GM06990 (cell line): ENCODE measurements around the gene SMCHD1.

Experiments
- DNase-seq: peaks from one replicate; pipeline ENCODE4 v3.0.0-alpha.2; 2011; ENCODE audit not compliant: insufficient read length; ENCODE audit errors: extremely low read depth
- H3K27me3 ChIP-seq: replicated peaks from 2 replicates; pipeline ENCODE4 v1.6.0; 2011; ENCODE audit warnings: low read length; ENCODE audit not compliant: control insufficient read depth, insufficient read depth
- H3K36me3 ChIP-seq: 2 replicates; pipeline ENCODE4 v1.5.1; 2011; ENCODE audit warnings: low read length; ENCODE audit not compliant: control insufficient read depth, insufficient read depth
- H3K4me3 ChIP-seq: replicated peaks from 2 replicates; pipeline ENCODE4 v1.5.1; 2011; ENCODE audit warnings: low read depth, mild to moderate bottlenecking, control low read depth, low read length
- CTCF ChIP-seq: IDR thresholded peaks from 2 replicates; pipeline ENCODE4 v1.5.1; 2011; ENCODE audit warnings: low read length, control low read depth, mild to moderate bottlenecking, inconsistent platforms; ENCODE audit not compliant: insufficient read depth, poor library complexity, severe bottlenecking

Gene SMCHD1

GRCh38 chr18:2617401-2617998 is 38.0 kb upstream of the SMCHD1 start:
- Histone ChIP-seq H3K27me3 (no peaks in the 10 kb centered on the region), H3K4me3 (no peak overlapping the region), H3K36me3 (peaks cover 1% of the 10 kb centered on the region)
- TF ChIP-seq CTCF: no peak
- no peak for DNase-seq

- Histone ChIP-seq H3K27me3 (no peaks in the 10 kb centered on the region), H3K4me3 (no peak overlapping the region), H3K36me3 (peaks cover 1% of the 10 kb centered on the region)
- no peak for TF ChIP-seq CTCF
- DNase-seq: no peak
These were observed 37.5 kb upstream of the SMCHD1 start for GRCh38 chr18:2618009-2618408.

GRCh38 chr18:2625217-2625616 is 30.3 kb upstream of the SMCHD1 start:
- Histone ChIP-seq H3K36me3 (no peaks in the 10 kb centered on the region), H3K27me3 (no peaks in the 10 kb centered on the region), H3K4me3 (no peak overlapping the region)
- DNase-seq: no peak
- TF ChIP-seq CTCF: no peak

GRCh38 chr18:2627821-2628276 is 27.7 kb upstream of the SMCHD1 start:
- Histone ChIP-seq H3K27me3 (no peaks in the 10 kb centered on the region), H3K4me3 (no peak overlapping the region), H3K36me3 (no peaks in the 10 kb centered on the region)
- DNase-seq: no peak
- no peak for TF ChIP-seq CTCF

GRCh38 chr18:2629003-2629402 is 26.5 kb upstream of the SMCHD1 start:
- H3K27me3 ChIP-seq: no peaks in the 10 kb centered on the region
- no peak for DNase-seq
- H3K4me3 ChIP-seq: no peak overlapping the region
- no peak for TF ChIP-seq CTCF
- H3K36me3 ChIP-seq: no peaks in the 10 kb centered on the region

- no peaks in the 10 kb centered on the region for H3K36me3 ChIP-seq
- no peak for TF ChIP-seq CTCF
- no peaks in the 10 kb centered on the region for H3K27me3 ChIP-seq
- DNase-seq: no peak
- no peak overlapping the region for H3K4me3 ChIP-seq
These were observed 19.9 kb upstream of the SMCHD1 start for GRCh38 chr18:2635586-2635985.
